Activated CD8-positive, alpha-beta T cell treated with anti-CD3 and anti-CD28 coated beads for 36 hours (primary cell): ENCODE measurements around the gene LMAN1. TPM values are rescaled to one million over a fixed set of nuclear protein-coding genes. Genes with fewer than 3 reads are reported as not detected.

Experiments used
- ATAC-seq: fragments of 200-7000 bp; cut with Tn5 transposase; one replicate; pipeline ENCODE4 v1.10.0; 2021; ENCODE audit warnings: mild to moderate bottlenecking, moderate library complexity
- CTCF ChIA-PET: fragments of 350-600 bp; sonication (Branson Sonifier 250); formaldehyde crosslinking; loops from one replicate; lab custom pipeline; 2021; ENCODE audit warnings: antibody characterized with exemption; lab: Charles Lee
- POLR2A ChIA-PET: fragments of 350-600 bp; sonication (Branson Sonifier 250); formaldehyde crosslinking; loops from one replicate; lab custom pipeline; 2021; ENCODE audit warnings: antibody characterized with exemption; lab: Charles Lee
- DNase-seq: peaks from one replicate; pipeline ENCODE4 v3.0.0-alpha.2; 2020
- H3K27ac Mint-ChIP-seq: one replicate; pipeline ENCODE4 v1.8.0; 2021; ENCODE audit warnings: mild to moderate bottlenecking, mixed read lengths
- H3K27me3 Mint-ChIP-seq: one replicate; pipeline ENCODE4 v1.8.0; 2021; ENCODE audit warnings: mixed read lengths
- H3K36me3 Mint-ChIP-seq: one replicate; pipeline ENCODE4 v1.8.0; 2021; ENCODE audit warnings: low read depth, mixed read lengths
- H3K4me1 Mint-ChIP-seq: one replicate; pipeline ENCODE4 v1.8.0; 2021; ENCODE audit warnings: low read depth, mixed read lengths
- H3K4me3 Mint-ChIP-seq: one replicate; pipeline ENCODE4 v1.8.0; 2021; ENCODE audit warnings: mild to moderate bottlenecking, moderate library complexity, mixed read lengths
- H3K9me3 Mint-ChIP-seq: one replicate; pipeline ENCODE4 v1.8.0; 2021; ENCODE audit warnings: mixed read lengths
- CTCF ChIP-seq: fragments of 200-600 bp; IDR thresholded peaks from one replicate; pipeline ENCODE4 v1.8.0; 2022; ENCODE audit warnings: antibody characterized with exemption, mild to moderate bottlenecking
- intact Hi-C: fragments of 100-400 bp; cut with micrococcal nuclease; formaldehyde crosslinking; loops from one replicate; pipeline ENCODE4 v1.10.0; 2022
- total RNA-seq, 2 experiments: library from RNA; stranded (reverse); gene quantifications; one replicate each; pipeline ENCODE4 v1.2.3, GENCODE V29; 2021

The LMAN1 gene
- total RNA-seq, 2 experiments from 2014 or later, result 126 to 140 TPM

GRCh38 chr18:59328683-59329082 is 30.4 kb downstream of the LMAN1 start:
- H3K9me3 Mint-ChIP-seq, result no peaks in the 10 kb centered on the region
- H3K27me3 Mint-ChIP-seq, result no peaks in the 10 kb centered on the region
- no peak overlapping the region for H3K4me3 Mint-ChIP-seq
- H3K36me3 Mint-ChIP-seq, result peaks cover 49% of the 10 kb centered on the region
- no peak for ATAC-seq
- H3K4me1 Mint-ChIP-seq, result no peaks in the 10 kb centered on the region
- intact Hi-C loops, result no loop called here
- no peak for TF ChIP-seq CTCF
- ChIA-PET POLR2A (no interaction called here), CTCF (interaction anchor here (1.1 kb wide), 1 partner anchor 21 kb away, joined by 3 read pairs; no protein-coding TSS in a partner anchor)
- H3K27ac Mint-ChIP-seq, result no peak overlapping the region
- DNase-seq, result no peak

DNA sequence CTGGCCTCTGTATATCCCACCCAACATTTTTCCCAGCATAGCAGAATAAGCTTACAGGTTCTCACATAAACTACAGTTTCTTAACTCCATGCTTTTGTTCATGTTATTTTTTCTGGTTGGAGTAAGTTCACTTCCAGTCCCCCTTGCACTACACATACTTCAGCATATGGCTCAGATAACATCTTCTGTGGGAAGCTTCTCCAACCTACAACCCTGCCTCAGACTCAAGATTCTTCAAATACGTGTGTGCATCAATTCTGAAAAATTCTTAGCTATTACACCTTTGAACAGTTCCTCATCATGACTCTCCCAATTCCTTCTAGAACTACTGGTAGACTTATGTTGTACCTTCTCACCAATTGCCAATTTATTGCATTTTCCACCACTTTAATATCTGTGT is 33.1 kb downstream of the LMAN1 start:
- ChIA-PET CTCF (interaction anchor here (0.8 to 1.5 kb wide), 2 partner anchors 14 to 18 kb away, joined by 3 to 5 read pairs; no protein-coding TSS in a partner anchor), POLR2A (interaction anchor here (0.9 to 1.3 kb wide), 2 partner anchors 9 to 13 kb away, joined by 3 to 5 read pairs; no protein-coding TSS in a partner anchor)
- Mint-ChIP-seq H3K9me3 (no peaks in the 10 kb centered on the region), H3K4me3 (no peak overlapping the region), H3K36me3 (peaks cover 37% of the 10 kb centered on the region), H3K4me1 (no peaks in the 10 kb centered on the region), H3K27ac (no peak overlapping the region), H3K27me3 (peaks cover 4% of the 10 kb centered on the region)
- ATAC-seq (no peak), DNase-seq (no peak)
- no peak for TF ChIP-seq CTCF
- intact Hi-C loops, result no loop called here

DNA sequence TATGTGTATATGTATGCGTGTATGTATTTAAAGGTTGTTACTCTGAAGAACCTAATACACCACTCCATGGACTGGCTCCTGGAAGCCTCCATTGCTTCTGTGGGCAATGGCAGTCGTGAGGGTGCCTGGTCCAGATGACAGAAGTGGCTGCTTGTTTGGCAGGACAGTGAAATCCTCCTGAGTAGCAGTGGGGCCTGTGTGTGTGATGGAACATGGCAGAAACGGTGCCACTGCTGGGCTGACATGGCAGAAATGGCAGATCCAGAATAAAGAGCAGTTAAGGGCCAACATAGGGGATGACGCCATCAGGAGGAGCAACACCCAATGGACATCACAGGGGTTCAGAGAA is 34.5 kb downstream of the LMAN1 start:
- ATAC-seq (no peak), DNase-seq (no peak)
- Mint-ChIP-seq H3K4me1 (no peaks in the 10 kb centered on the region), H3K27ac (no peak overlapping the region), H3K4me3 (no peak overlapping the region), H3K36me3 (peaks cover 34% of the 10 kb centered on the region), H3K27me3 (peaks cover 9% of the 10 kb centered on the region), H3K9me3 (no peaks in the 10 kb centered on the region)
- intact Hi-C loops, result no loop called here
- POLR2A ChIA-PET, result interaction anchor here (0.6 kb wide), 1 partner anchor 15 kb away, joined by 3 read pairs; no protein-coding TSS in a partner anchor
- no peak for TF ChIP-seq CTCF
- CTCF ChIA-PET, result interaction anchor here (1.7 kb wide), 1 partner anchor 78 kb away, joined by 7 read pairs; no protein-coding TSS in a partner anchor

GRCh38 chr18:59323931-59324622 is 35.0 kb downstream of the LMAN1 start:
- Mint-ChIP-seq H3K36me3 (peaks cover 30% of the 10 kb centered on the region), H3K4me3 (no peak overlapping the region), H3K9me3 (no peaks in the 10 kb centered on the region), H3K27ac (no peak overlapping the region), H3K4me1 (no peaks in the 10 kb centered on the region), H3K27me3 (peaks cover 11% of the 10 kb centered on the region)
- DNase-seq, result no peak
- TF ChIP-seq CTCF, result no peak
- POLR2A ChIA-PET, result interaction anchor here (0.6 kb wide), 1 partner anchor 15 kb away, joined by 3 read pairs; no protein-coding TSS in a partner anchor
- CTCF ChIA-PET, result interaction anchor here (1.7 kb wide), 1 partner anchor 78 kb away, joined by 7 read pairs; no protein-coding TSS in a partner anchor
- intact Hi-C loops, result no loop called here
- no peak for ATAC-seq

DNA sequence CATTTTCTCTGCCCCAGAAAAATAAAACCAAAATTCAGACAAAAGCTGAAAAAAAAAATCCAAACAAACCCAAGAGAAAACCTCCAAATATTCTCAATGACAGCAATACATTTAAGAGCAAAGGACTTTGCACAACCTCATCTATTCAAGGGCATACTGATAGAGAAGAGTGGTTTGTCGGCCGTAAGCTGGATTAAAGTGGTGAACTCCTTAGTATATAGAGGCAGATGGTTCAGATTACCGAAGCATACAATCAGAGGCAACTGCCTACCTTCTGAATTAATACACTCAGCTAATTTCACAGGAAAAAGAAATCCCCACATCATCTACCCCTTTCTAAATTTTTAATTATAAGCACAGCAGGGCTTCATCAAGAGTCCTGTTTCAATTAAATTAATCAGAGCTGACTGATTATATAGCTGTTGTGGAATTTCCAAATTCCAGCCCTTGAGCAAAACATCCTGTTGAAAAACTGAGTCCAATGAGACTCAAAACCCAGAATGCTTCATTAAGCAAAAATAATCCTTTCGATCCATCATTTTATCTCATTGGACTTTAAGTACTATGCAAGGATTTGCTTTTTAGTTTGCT is 40.5 kb downstream of the LMAN1 start, which contains the start of gene CPLX4:
Gene CPLX4, minus strand, starts transcription at position 190 of the 591 bp plus-strand sequence. Its CDS starts 187 bp downstream, at position 3.
- H3K27ac Mint-ChIP-seq, result no peak within 1 kb of the TSS
- POLR2A ChIA-PET, result interaction anchor here (0.8 kb wide), 1 partner anchor 49 kb away, joined by 3 read pairs; no protein-coding TSS in a partner anchor
- no peaks in the 10 kb centered on the region for H3K36me3 Mint-ChIP-seq
- no peak for TF ChIP-seq CTCF
- peaks cover 25% of the 10 kb centered on the region for H3K27me3 Mint-ChIP-seq
- intact Hi-C loops, result no loop called here
- no peak for DNase-seq
- no peak for ATAC-seq
- H3K4me3 Mint-ChIP-seq, result no peak within 1 kb of the TSS
- CTCF ChIA-PET, result interaction anchor here (1.2 to 2.9 kb wide), 3 partner anchors 10 to 84 kb away, joined by 4 to 20 read pairs (median 18); no protein-coding TSS in a partner anchor
- H3K9me3 Mint-ChIP-seq, result no peaks in the 10 kb centered on the region
- no peaks in the 10 kb centered on the region for H3K4me1 Mint-ChIP-seq
